Progenitor cell of endocrine pancreas (in vitro differentiated cells): Measurements from ENCODE around the gene CRYBA4. TPM values are rescaled to one million over a fixed set of nuclear protein-coding genes. Genes with fewer than 3 reads are reported as not detected.

ENCODE experiments used
- DNase-seq: peaks from one replicate; pipeline ENCODE4 v3.0.0; 2021; ENCODE audit warnings: low spot score; ENCODE audit not compliant: unreplicated experiment
- H3K27ac Mint-ChIP-seq: 2 replicates; pipeline ENCODE4 v1.8.0; 2021; ENCODE audit warnings: mild to moderate bottlenecking, moderate library complexity, mixed read lengths
- H3K27me3 Mint-ChIP-seq: 2 replicates; pipeline ENCODE4 v1.8.0; 2021; ENCODE audit warnings: mixed read lengths
- H3K36me3 Mint-ChIP-seq: 2 replicates; pipeline ENCODE4 v1.8.0; 2022; ENCODE audit warnings: mixed read lengths; ENCODE audit not compliant: insufficient read depth
- H3K4me1 Mint-ChIP-seq: 2 replicates; pipeline ENCODE4 v1.8.0; 2021; ENCODE audit warnings: low read depth, mixed read lengths
- H3K4me3 Mint-ChIP-seq: 2 replicates; pipeline ENCODE4 v1.8.0; 2021; ENCODE audit warnings: low read depth, mild to moderate bottlenecking, moderate library complexity, mixed read lengths
- H3K9me3 Mint-ChIP-seq: 2 replicates; pipeline ENCODE4 v1.8.0; 2021; ENCODE audit warnings: low read depth, mixed read lengths
- total RNA-seq: library from RNA; stranded (reverse); gene quantifications from 2 replicates; pipeline ENCODE4 v1.2.1, GENCODE V29; 2021
- TF ChIP-seq, protein P1 (sequence below): fragments of 200-600 bp; sonication (generic); IDR thresholded peaks from one replicate; pipeline ENCODE4 v1.5.0; 2021; ENCODE audit warnings: antibody characterized with exemption, mild to moderate bottlenecking; ENCODE audit not compliant: unreplicated experiment

CRYBA4 gene
- total RNA-seq, 1 donor from 2014 or later = not detected

- H3K4me3 Mint-ChIP-seq = no peak within 1 kb of the TSS
- H3K4me1 Mint-ChIP-seq = no peaks in the 10 kb centered on the region
- peaks cover 56% of the 10 kb centered on the region for H3K27me3 Mint-ChIP-seq
- no peaks in the 10 kb centered on the region for H3K36me3 Mint-ChIP-seq
- no peak for DNase-seq
- H3K27ac Mint-ChIP-seq = no peak within 1 kb of the TSS
- no peaks in the 10 kb centered on the region for H3K9me3 Mint-ChIP-seq
- TF ChIP-seq, protein P1, sequence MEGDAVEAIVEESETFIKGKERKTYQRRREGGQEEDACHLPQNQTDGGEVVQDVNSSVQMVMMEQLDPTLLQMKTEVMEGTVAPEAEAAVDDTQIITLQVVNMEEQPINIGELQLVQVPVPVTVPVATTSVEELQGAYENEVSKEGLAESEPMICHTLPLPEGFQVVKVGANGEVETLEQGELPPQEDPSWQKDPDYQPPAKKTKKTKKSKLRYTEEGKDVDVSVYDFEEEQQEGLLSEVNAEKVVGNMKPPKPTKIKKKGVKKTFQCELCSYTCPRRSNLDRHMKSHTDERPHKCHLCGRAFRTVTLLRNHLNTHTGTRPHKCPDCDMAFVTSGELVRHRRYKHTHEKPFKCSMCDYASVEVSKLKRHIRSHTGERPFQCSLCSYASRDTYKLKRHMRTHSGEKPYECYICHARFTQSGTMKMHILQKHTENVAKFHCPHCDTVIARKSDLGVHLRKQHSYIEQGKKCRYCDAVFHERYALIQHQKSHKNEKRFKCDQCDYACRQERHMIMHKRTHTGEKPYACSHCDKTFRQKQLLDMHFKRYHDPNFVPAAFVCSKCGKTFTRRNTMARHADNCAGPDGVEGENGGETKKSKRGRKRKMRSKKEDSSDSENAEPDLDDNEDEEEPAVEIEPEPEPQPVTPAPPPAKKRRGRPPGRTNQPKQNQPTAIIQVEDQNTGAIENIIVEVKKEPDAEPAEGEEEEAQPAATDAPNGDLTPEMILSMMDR = no peak
Observed at GRCh38 chr22:26617271-26618199, 4.2 kb upstream of the CRYBA4 start, which contains the start of gene CRYBB1. Gene CRYBB1 (minus strand): TSS chr22:26618027. CDS start chr22:26616319, 1,708 bp downstream.

DNA sequence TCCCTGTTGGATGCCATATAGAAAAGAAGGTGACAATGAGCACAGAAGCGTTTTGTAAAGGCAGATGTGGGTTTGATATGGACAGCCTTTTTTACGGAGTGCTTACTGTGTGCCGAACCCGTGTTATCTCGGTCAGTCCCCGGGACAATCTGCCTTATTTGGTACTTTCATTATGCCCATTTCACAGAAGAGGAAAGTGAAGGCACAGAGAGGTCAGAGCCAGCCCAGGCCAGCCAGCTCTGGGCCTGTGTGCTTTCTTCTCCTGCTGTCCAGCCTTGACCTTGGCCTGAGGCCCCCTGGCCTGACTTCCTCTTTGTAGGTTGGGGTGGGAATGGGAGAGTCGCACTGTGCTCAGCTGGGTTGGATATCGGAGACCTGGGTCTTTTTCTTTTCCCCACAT lies 3.3 kb upstream of the CRYBA4 start:
- Mint-ChIP-seq H3K4me3 (no peak overlapping the region), H3K4me1 (no peaks in the 10 kb centered on the region), H3K36me3 (no peaks in the 10 kb centered on the region), H3K27me3 (peaks cover 52% of the 10 kb centered on the region), H3K9me3 (no peaks in the 10 kb centered on the region), H3K27ac (no peak overlapping the region)
- TF ChIP-seq, protein P1 = no peak
- DNase-seq = no peak

GRCh38 chr22:26619510-26619909 lies 2.3 kb upstream of the CRYBA4 start:
- Mint-ChIP-seq H3K4me3 (no peak overlapping the region), H3K36me3 (no peaks in the 10 kb centered on the region), H3K4me1 (no peaks in the 10 kb centered on the region), H3K27ac (no peak overlapping the region), H3K27me3 (peaks cover 41% of the 10 kb centered on the region), H3K9me3 (no peaks in the 10 kb centered on the region)
- no peak for DNase-seq
- TF ChIP-seq, protein P1 = no peak

- Mint-ChIP-seq H3K27me3 (peaks cover 38% of the 10 kb centered on the region), H3K4me3 (no peak overlapping the region), H3K9me3 (no peaks in the 10 kb centered on the region), H3K4me1 (no peaks in the 10 kb centered on the region), H3K27ac (no peak overlapping the region), H3K36me3 (no peaks in the 10 kb centered on the region)
- DNase-seq = no peak
- TF ChIP-seq, protein P1 = no peak
Observed at GRCh38 chr22:26620197-26620596, 1.6 kb upstream of the CRYBA4 start.

GRCh38 chr22:26623984-26624383 lies 2.2 kb downstream of the CRYBA4 start:
- no peaks in the 10 kb centered on the region for H3K9me3 Mint-ChIP-seq
- peaks cover 16% of the 10 kb centered on the region for H3K27me3 Mint-ChIP-seq
- no peaks in the 10 kb centered on the region for H3K36me3 Mint-ChIP-seq
- no peak overlapping the region for H3K4me3 Mint-ChIP-seq
- TF ChIP-seq, protein P1 = no peak
- no peak for DNase-seq
- H3K27ac Mint-ChIP-seq = no peak overlapping the region
- H3K4me1 Mint-ChIP-seq = no peaks in the 10 kb centered on the region
